Keratinocyte (primary cell): ENCODE data around the gene GHITM. TPM values are rescaled to one million over a fixed set of nuclear protein-coding genes. Genes with fewer than 3 reads are reported as not detected.

Source experiments
- DNase-seq: peaks from one replicate; pipeline ENCODE4 v3.0.0-alpha.2; 2011; ENCODE audit warnings: low read depth, missing footprints, low spot score
- FAIRE-seq: peaks from 2 replicates; lab custom pipeline; 2011; peaks lifted over from hg19 to GRCh38; lab: Jason Lieb, UNC
- H2AFZ ChIP-seq: 2 replicates; pipeline ENCODE4 v1.6.0; 2012; ENCODE audit warnings: low read length, control low read depth, inconsistent platforms; ENCODE audit not compliant: control insufficient read depth
- H3K27ac ChIP-seq: 2 replicates; pipeline ENCODE4 v1.5.1; 2011; ENCODE audit warnings: low read length; ENCODE audit not compliant: control insufficient read depth, insufficient read depth
- H3K27me3 ChIP-seq: 3 replicates; pipeline ENCODE4 v1.6.0; 2011; ENCODE audit warnings: low read length; ENCODE audit not compliant: control insufficient read depth, insufficient read depth; ENCODE audit errors: extremely low read depth
- H3K36me3 ChIP-seq, 2 experiments: 2 replicates in 1 of 2; 3 replicates in 1 of 2; pipeline ENCODE4 v1.5.1; 2011; ENCODE audit warnings: low read length in 2 of 2, mild to moderate bottlenecking in 1 of 2; ENCODE audit not compliant: control insufficient read depth in 2 of 2, insufficient read depth in 2 of 2; ENCODE audit errors: extremely low read depth in 1 of 2
- H3K4me1 ChIP-seq: 3 replicates; pipeline ENCODE4 v1.5.1; 2011; ENCODE audit warnings: low read length; ENCODE audit not compliant: control insufficient read depth, insufficient read depth; ENCODE audit errors: extremely low read depth
- H3K4me2 ChIP-seq: 3 replicates; pipeline ENCODE4 v1.6.0; 2011; ENCODE audit warnings: low read depth, low read length; ENCODE audit not compliant: control insufficient read depth, insufficient read depth; ENCODE audit errors: extremely low read depth
- H3K4me3 ChIP-seq, 3 experiments: fragments of 200-600 bp in 1 of 3; sonication (generic) in 1 of 3; 2 replicates in 2 of 3; 3 replicates in 1 of 3; pipeline ENCODE4 v1.5.1; 2011 to 2016; ENCODE audit warnings: low read length in 3 of 3, mild to moderate bottlenecking in 3 of 3, control low read depth in 2 of 3, inconsistent platforms in 1 of 3, low read depth in 1 of 3, mixed read lengths in 1 of 3, mixed run types in 1 of 3, moderate library complexity in 1 of 3; ENCODE audit not compliant: control insufficient read depth in 2 of 3, insufficient read depth in 2 of 3; ENCODE audit errors: extremely low read depth in 1 of 3
- H3K79me2 ChIP-seq: 2 replicates; pipeline ENCODE4 v1.6.0; 2012; ENCODE audit warnings: low read length; ENCODE audit not compliant: control insufficient read depth, insufficient read depth
- H3K9ac ChIP-seq: 3 replicates; pipeline ENCODE4 v1.6.0; 2011; ENCODE audit warnings: low read length; ENCODE audit not compliant: control insufficient read depth, insufficient read depth; ENCODE audit errors: extremely low read depth
- H3K9me1 ChIP-seq: 3 replicates; pipeline ENCODE4 v1.6.0; 2011; ENCODE audit warnings: low read length; ENCODE audit not compliant: control insufficient read depth, insufficient read depth; ENCODE audit errors: extremely low read depth
- H3K9me3 ChIP-seq: 2 replicates; pipeline ENCODE4 v1.5.1; 2012; ENCODE audit warnings: low read depth, low read length; ENCODE audit not compliant: control insufficient read depth
- H4K20me1 ChIP-seq: 3 replicates; pipeline ENCODE4 v1.6.0; 2011; ENCODE audit warnings: low read length; ENCODE audit not compliant: control insufficient read depth, insufficient read depth; ENCODE audit errors: extremely low read depth
- EZH2 ChIP-seq: IDR thresholded peaks from one replicate; pipeline ENCODE4 v1.6.1; 2012; ENCODE audit warnings: inconsistent platforms, mild to moderate bottlenecking, low read length, moderate library complexity
- dilution Hi-C: fragments of 300-500 bp; cut with MboI; formaldehyde crosslinking; loops from one replicate; pipeline ENCODE4 v1.7.0; 2020; ENCODE audit warnings: low sequenced_read_pairs; ENCODE audit not compliant: extremely low pct_ligation_motif_present
- polyA plus RNA-seq, 5 experiments: library from polyadenylated mRNA; depleted of rRNA in 3 of 5; stranded (reverse) in 3 of 5; stranded (forward) in 1 of 5; unstranded in 1 of 5; fragments of >200 nt; gene quantifications; 1 replicate in 1 of 5; 2 replicates in 3 of 5; 3 replicates in 1 of 5; pipeline versions ENCODE4 v1.2.1 to v1.2.3, GENCODE V29; 2011 to 2012; ENCODE audit warnings: missing spikeins in 2 of 5, low read depth in 1 of 5, low replicate concordance in 1 of 5
- TF ChIP-seq, protein P1 (sequence below), 3 experiments: IDR thresholded peaks in 1 of 3; conservative IDR thresholded peaks in 1 of 3; optimal IDR thresholded peaks in 1 of 3; 2 replicates in 2 of 3; 3 replicates in 1 of 3; pipeline versions ENCODE3 to v1.5.1; 2011; ENCODE audit warnings: low read length in 3 of 3, mild to moderate bottlenecking in 3 of 3, moderate library complexity in 2 of 3, control low read depth in 1 of 3, inconsistent platforms in 1 of 3; ENCODE audit not compliant: insufficient read depth in 2 of 3; ENCODE audit errors: extremely low read depth in 1 of 3

Gene GHITM
- polyA plus RNA-seq, 1 donor (not counting 4 experiments of a cell fraction or from before 2014, with no cell fraction given): 214 TPM

DNA sequence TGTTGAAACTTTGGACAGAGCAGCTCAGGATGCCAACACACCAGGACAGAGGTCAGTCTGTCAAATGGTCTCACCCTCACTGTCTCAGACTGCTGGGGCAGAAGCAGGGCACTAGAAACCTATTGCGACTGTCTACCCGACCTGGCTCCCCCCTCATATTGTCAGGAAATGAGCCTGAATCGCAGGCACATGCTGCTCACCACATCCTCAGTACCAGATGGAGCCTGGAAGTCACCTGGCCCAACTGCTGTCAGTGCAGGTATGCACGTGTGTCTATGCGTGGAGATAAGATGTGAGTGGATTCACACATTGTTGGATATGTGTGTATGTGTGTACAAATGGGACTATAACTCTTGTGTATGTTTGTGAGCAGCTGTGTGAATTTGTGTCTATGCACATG is 51.8 kb downstream of the GHITM start:
- Histone ChIP-seq H2AFZ (no peak overlapping the region), H3K27me3 (peaks cover 28% of the 10 kb centered on the region), H3K27ac (no peak overlapping the region), H3K9me1 (no peaks in the 10 kb centered on the region), H4K20me1 (no peaks in the 10 kb centered on the region), H3K9me3 (no peaks in the 10 kb centered on the region), H3K4me1 (peaks cover 14% of the 10 kb centered on the region), H3K9ac (no peak overlapping the region), H3K4me2 (no peak overlapping the region), H3K4me3 (no peak overlapping the region), H3K79me2 (no peaks in the 10 kb centered on the region), H3K36me3 (no peaks in the 10 kb centered on the region)
- TF ChIP-seq, protein P1, sequence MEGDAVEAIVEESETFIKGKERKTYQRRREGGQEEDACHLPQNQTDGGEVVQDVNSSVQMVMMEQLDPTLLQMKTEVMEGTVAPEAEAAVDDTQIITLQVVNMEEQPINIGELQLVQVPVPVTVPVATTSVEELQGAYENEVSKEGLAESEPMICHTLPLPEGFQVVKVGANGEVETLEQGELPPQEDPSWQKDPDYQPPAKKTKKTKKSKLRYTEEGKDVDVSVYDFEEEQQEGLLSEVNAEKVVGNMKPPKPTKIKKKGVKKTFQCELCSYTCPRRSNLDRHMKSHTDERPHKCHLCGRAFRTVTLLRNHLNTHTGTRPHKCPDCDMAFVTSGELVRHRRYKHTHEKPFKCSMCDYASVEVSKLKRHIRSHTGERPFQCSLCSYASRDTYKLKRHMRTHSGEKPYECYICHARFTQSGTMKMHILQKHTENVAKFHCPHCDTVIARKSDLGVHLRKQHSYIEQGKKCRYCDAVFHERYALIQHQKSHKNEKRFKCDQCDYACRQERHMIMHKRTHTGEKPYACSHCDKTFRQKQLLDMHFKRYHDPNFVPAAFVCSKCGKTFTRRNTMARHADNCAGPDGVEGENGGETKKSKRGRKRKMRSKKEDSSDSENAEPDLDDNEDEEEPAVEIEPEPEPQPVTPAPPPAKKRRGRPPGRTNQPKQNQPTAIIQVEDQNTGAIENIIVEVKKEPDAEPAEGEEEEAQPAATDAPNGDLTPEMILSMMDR (optimal IDR thresholded peaks at IDR 0.05 in 1 of 3, IDR thresholded peaks at IDR 0.05 in 1 of 3, conservative IDR thresholded peaks at IDR 0.05 in 1 of 3; ENCODE audit: extremely low read depth in 1 of 3, insufficient read depth in 2 of 3, low read length in 3 of 3): no peak
- TF ChIP-seq EZH2: no peak
- dilution Hi-C loops: no loop called here
- FAIRE-seq: peak; percentile 17
- DNase-seq: no peak

GRCh38 chr10:84193327-84193726 is 54.0 kb downstream of the GHITM start:
- Histone ChIP-seq H3K4me1 (peaks cover 14% of the 10 kb centered on the region), H3K9me3 (no peaks in the 10 kb centered on the region), H3K4me2 (no peak overlapping the region), H4K20me1 (no peaks in the 10 kb centered on the region), H3K36me3 (no peaks in the 10 kb centered on the region), H3K9ac (no peak overlapping the region), H3K4me3 (no peak overlapping the region), H3K9me1 (no peaks in the 10 kb centered on the region), H2AFZ (no peak overlapping the region), H3K79me2 (no peaks in the 10 kb centered on the region), H3K27ac (no peak overlapping the region), H3K27me3 (peaks cover 48% of the 10 kb centered on the region)
- DNase-seq (no peak), FAIRE-seq (no peak)
- dilution Hi-C loops: no loop called here
- TF ChIP-seq, protein P1 (optimal IDR thresholded peaks at IDR 0.05 in 1 of 3, IDR thresholded peaks at IDR 0.05 in 1 of 3, conservative IDR thresholded peaks at IDR 0.05 in 1 of 3; ENCODE audit: extremely low read depth in 1 of 3, insufficient read depth in 2 of 3, low read length in 3 of 3): no peak
- no peak for TF ChIP-seq EZH2
